GM23338 (cell line): ENCODE data around the gene PSMD5.

ENCODE experiments used
- JUNB ChIP-seq: IDR thresholded peaks from one replicate; pipeline ENCODE4 v1.6.1; 2016; ENCODE audit warnings: antibody characterized with exemption; ENCODE audit not compliant: unreplicated experiment
- POLR2AphosphoS5 ChIP-seq: IDR thresholded peaks from 2 replicates; pipeline ENCODE4 v1.6.1; 2016; ENCODE audit warnings: antibody characterized with exemption, low read depth
- TF ChIP-seq, protein P1 (sequence below), 2 experiments: fragments of 200-600 bp in 1 of 2; sonication (generic) in 1 of 2; conservative IDR thresholded peaks; 2 replicates each; pipeline versions ENCODE4 v1.5.1 to v1.6.1; 2016 to 2017; ENCODE audit warnings: antibody characterized with exemption in 2 of 2, low read depth in 2 of 2, mild to moderate bottlenecking in 2 of 2, moderate library complexity in 1 of 2
- TF ChIP-seq, protein P2 (sequence below): IDR thresholded peaks from one replicate; pipeline ENCODE4 v1.6.1; 2018; ENCODE audit warnings: antibody characterized with exemption; ENCODE audit not compliant: unreplicated experiment

DNA sequence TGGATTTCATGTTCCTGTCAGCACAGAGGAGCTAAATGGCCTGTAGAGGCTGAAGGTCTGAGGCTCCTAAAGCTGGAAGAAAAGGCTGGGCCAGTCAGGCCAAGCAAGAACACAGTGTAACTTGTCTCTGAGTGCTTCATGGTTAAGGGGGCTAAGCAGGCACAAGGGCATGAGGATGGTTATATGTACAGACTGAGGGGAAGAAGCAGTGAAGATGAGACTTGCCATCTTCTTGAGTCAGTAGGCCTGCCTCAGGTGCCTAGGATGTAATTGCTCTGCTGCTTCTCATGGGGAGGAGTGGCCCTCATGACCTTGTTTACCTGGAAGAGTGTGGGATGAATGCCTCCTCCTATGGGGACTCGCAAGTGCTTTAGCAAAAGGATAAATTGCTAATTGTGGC lies 8.7 kb upstream of the PSMD5 start:
- TF ChIP-seq, protein P1, sequence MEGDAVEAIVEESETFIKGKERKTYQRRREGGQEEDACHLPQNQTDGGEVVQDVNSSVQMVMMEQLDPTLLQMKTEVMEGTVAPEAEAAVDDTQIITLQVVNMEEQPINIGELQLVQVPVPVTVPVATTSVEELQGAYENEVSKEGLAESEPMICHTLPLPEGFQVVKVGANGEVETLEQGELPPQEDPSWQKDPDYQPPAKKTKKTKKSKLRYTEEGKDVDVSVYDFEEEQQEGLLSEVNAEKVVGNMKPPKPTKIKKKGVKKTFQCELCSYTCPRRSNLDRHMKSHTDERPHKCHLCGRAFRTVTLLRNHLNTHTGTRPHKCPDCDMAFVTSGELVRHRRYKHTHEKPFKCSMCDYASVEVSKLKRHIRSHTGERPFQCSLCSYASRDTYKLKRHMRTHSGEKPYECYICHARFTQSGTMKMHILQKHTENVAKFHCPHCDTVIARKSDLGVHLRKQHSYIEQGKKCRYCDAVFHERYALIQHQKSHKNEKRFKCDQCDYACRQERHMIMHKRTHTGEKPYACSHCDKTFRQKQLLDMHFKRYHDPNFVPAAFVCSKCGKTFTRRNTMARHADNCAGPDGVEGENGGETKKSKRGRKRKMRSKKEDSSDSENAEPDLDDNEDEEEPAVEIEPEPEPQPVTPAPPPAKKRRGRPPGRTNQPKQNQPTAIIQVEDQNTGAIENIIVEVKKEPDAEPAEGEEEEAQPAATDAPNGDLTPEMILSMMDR (conservative IDR thresholded peaks at IDR 0.05; ENCODE audit: low read depth in 2 of 2): no peak
- TF ChIP-seq POLR2AphosphoS5 (no peak), JUNB (no peak)
- TF ChIP-seq, protein P2, sequence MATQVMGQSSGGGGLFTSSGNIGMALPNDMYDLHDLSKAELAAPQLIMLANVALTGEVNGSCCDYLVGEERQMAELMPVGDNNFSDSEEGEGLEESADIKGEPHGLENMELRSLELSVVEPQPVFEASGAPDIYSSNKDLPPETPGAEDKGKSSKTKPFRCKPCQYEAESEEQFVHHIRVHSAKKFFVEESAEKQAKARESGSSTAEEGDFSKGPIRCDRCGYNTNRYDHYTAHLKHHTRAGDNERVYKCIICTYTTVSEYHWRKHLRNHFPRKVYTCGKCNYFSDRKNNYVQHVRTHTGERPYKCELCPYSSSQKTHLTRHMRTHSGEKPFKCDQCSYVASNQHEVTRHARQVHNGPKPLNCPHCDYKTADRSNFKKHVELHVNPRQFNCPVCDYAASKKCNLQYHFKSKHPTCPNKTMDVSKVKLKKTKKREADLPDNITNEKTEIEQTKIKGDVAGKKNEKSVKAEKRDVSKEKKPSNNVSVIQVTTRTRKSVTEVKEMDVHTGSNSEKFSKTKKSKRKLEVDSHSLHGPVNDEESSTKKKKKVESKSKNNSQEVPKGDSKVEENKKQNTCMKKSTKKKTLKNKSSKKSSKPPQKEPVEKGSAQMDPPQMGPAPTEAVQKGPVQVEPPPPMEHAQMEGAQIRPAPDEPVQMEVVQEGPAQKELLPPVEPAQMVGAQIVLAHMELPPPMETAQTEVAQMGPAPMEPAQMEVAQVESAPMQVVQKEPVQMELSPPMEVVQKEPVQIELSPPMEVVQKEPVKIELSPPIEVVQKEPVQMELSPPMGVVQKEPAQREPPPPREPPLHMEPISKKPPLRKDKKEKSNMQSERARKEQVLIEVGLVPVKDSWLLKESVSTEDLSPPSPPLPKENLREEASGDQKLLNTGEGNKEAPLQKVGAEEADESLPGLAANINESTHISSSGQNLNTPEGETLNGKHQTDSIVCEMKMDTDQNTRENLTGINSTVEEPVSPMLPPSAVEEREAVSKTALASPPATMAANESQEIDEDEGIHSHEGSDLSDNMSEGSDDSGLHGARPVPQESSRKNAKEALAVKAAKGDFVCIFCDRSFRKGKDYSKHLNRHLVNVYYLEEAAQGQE: no peak
